GM12878 (cell line): ENCODE measurements around the gene CCDC97. TPM values are rescaled to one million over a fixed set of nuclear protein-coding genes. Genes with fewer than 3 reads are reported as not detected.
A peak's percentile ranks its signal among the peaks of the same experiment; 100 is the strongest.

Experiments used
- HDGF ChIP-seq: fragments of 450-650 bp; IDR thresholded peaks from 2 replicates; pipeline ENCODE4 v1.6.1; 2016; ENCODE audit warnings: antibody characterized with exemption
- NRF1 ChIP-seq: conservative IDR thresholded peaks from 2 replicates; pipeline ENCODE4 v1.6.1; 2011; ENCODE audit warnings: mild to moderate bottlenecking, low read depth, low read length, improper control_type of control experiment
- POLR2AphosphoS5 ChIP-seq: IDR thresholded peaks from 2 replicates; pipeline ENCODE4 v1.6.1; 2011; ENCODE audit warnings: mild to moderate bottlenecking, low read length, inconsistent platforms
- TAF1 ChIP-seq: IDR thresholded peaks from 2 replicates; pipeline ENCODE4 v1.6.1; 2011; ENCODE audit warnings: mild to moderate bottlenecking, low read depth, low read length, borderline replicate concordance
- ZNF207 ChIP-seq: fragments of 450-650 bp; IDR thresholded peaks from 2 replicates; pipeline ENCODE4 v1.6.1; 2014; ENCODE audit warnings: antibody characterized with exemption, mild to moderate bottlenecking, borderline replicate concordance
- ZNF622 ChIP-seq: fragments of 450-650 bp; IDR thresholded peaks from 2 replicates; pipeline ENCODE4 v1.6.1; 2017; ENCODE audit warnings: mild to moderate bottlenecking, inconsistent platforms
- polyA plus RNA-seq, 11 experiments: library from polyadenylated mRNA; depleted of rRNA in 4 of 11; unstranded in 6 of 11; stranded (reverse) in 5 of 11; fragments of >200 nt; fragmentation: Nextera tagmentation in 4 of 11; fragmentation: Illumina TruSeq in 1 of 11; extraction: Ambion mirVana in 4 of 11; extraction: Trizol in 1 of 11; gene quantifications; 1 replicate in 1 of 11; 2 replicates in 10 of 11; pipeline versions ENCODE4 v1.2.1 to v1.2.3, GENCODE V29; 2011 to 2016; ENCODE audit warnings: inconsistent platforms in 2 of 11, missing spikeins in 2 of 11, low read depth in 1 of 11
- total RNA-seq, 4 experiments: library from RNA; depleted of rRNA in 3 of 4; stranded (reverse); fragments of >200 nt in 3 of 4; fragmentation: Illumina TruSeq in 1 of 4; extraction: Trizol in 1 of 4; gene quantifications; 2 replicates each; pipeline versions ENCODE4 v1.2.1 to v1.2.3, GENCODE V29; 2013 to 2021
- TF ChIP-seq, protein P1 (sequence below): IDR thresholded peaks from 2 replicates; pipeline ENCODE4 v1.6.1; 2011; ENCODE audit warnings: mild to moderate bottlenecking, low read depth, low read length, moderate library complexity; ENCODE audit not compliant: insufficient replicate concordance
- TF ChIP-seq, protein P2 (sequence below): fragments of 450-650 bp; IDR thresholded peaks from 2 replicates; pipeline ENCODE4 v1.6.1; 2017; ENCODE audit warnings: mild to moderate bottlenecking, moderate library complexity
- TF ChIP-seq, protein P3 (sequence below): fragments of 450-650 bp; IDR thresholded peaks from 2 replicates; pipeline ENCODE4 v1.6.1; 2016; ENCODE audit warnings: mild to moderate bottlenecking, moderate library complexity, borderline replicate concordance

Gene CCDC97
- total and polyA plus RNA-seq, 10 of the 15 experiments (the other 5 are each of a cell fraction or from before 2014, with no cell fraction given) = 1.8 to 34.1 (median 18.8) TPM

DNA sequence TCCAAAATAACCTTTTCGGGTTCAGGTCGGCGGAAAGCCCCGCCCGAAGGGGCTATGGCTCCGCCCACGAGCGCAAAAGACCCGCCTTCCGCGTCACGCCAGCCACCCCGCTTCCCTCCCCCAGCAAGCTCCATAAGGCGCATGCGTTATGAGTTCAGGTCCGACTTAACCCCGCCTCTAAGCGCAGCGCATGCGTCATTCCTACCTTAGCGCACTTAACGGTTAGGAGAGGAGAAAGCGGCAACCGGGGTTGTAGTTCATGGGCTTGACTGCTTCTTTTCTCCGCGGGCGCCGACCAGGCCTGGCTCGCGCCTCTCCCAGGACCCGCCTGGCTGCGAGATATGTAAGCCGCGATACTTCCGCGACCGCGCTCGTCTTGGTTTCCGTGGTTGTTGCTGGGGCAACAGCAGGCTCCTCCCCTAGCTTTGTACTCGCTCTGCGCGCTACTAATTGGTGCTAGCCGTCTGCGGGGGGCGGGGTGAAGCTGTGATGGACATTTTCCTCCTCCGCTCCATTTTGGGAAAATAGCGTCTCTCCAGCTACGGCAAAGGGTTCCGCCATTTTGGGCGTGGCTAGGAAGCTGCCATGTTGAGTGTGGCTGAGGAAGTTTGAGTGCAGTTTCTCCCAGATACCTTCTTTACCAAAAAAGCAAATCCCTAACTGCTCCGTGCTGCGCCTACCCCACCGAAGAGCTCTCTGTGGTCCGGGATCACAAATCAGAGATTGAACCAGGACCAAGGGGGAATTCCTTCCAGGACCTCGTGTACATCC, 54.0 kb downstream of the CCDC97 start, which contains the start of gene B9D2 (continued):
- TF ChIP-seq, protein P1, sequence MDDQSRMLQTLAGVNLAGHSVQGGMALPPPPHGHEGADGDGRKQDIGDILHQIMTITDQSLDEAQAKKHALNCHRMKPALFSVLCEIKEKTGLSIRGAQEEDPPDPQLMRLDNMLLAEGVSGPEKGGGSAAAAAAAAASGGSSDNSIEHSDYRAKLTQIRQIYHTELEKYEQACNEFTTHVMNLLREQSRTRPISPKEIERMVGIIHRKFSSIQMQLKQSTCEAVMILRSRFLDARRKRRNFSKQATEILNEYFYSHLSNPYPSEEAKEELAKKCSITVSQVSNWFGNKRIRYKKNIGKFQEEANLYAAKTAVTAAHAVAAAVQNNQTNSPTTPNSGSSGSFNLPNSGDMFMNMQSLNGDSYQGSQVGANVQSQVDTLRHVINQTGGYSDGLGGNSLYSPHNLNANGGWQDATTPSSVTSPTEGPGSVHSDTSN = peak; percentile 89
- TF ChIP-seq ZNF622 = no peak
- TF ChIP-seq TAF1 = peak; percentile 20
- TF ChIP-seq, protein P2, sequence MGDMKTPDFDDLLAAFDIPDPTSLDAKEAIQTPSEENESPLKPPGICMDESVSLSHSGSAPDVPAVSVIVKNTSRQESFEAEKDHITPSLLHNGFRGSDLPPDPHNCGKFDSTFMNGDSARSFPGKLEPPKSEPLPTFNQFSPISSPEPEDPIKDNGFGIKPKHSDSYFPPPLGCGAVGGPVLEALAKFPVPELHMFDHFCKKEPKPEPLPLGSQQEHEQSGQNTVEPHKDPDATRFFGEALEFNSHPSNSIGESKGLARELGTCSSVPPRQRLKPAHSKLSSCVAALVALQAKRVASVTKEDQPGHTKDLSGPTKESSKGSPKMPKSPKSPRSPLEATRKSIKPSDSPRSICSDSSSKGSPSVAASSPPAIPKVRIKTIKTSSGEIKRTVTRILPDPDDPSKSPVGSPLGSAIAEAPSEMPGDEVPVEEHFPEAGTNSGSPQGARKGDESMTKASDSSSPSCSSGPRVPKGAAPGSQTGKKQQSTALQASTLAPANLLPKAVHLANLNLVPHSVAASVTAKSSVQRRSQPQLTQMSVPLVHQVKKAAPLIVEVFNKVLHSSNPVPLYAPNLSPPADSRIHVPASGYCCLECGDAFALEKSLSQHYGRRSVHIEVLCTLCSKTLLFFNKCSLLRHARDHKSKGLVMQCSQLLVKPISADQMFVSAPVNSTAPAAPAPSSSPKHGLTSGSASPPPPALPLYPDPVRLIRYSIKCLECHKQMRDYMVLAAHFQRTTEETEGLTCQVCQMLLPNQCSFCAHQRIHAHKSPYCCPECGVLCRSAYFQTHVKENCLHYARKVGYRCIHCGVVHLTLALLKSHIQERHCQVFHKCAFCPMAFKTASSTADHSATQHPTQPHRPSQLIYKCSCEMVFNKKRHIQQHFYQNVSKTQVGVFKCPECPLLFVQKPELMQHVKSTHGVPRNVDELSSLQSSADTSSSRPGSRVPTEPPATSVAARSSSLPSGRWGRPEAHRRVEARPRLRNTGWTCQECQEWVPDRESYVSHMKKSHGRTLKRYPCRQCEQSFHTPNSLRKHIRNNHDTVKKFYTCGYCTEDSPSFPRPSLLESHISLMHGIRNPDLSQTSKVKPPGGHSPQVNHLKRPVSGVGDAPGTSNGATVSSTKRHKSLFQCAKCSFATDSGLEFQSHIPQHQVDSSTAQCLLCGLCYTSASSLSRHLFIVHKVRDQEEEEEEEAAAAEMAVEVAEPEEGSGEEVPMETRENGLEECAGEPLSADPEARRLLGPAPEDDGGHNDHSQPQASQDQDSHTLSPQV = peak; percentile 100
- peak; percentile 87 for TF ChIP-seq NRF1
- TF ChIP-seq ZNF207 = peak; percentile 21; the same call in 1 of the 2 replicates
- TF ChIP-seq, protein P3, sequence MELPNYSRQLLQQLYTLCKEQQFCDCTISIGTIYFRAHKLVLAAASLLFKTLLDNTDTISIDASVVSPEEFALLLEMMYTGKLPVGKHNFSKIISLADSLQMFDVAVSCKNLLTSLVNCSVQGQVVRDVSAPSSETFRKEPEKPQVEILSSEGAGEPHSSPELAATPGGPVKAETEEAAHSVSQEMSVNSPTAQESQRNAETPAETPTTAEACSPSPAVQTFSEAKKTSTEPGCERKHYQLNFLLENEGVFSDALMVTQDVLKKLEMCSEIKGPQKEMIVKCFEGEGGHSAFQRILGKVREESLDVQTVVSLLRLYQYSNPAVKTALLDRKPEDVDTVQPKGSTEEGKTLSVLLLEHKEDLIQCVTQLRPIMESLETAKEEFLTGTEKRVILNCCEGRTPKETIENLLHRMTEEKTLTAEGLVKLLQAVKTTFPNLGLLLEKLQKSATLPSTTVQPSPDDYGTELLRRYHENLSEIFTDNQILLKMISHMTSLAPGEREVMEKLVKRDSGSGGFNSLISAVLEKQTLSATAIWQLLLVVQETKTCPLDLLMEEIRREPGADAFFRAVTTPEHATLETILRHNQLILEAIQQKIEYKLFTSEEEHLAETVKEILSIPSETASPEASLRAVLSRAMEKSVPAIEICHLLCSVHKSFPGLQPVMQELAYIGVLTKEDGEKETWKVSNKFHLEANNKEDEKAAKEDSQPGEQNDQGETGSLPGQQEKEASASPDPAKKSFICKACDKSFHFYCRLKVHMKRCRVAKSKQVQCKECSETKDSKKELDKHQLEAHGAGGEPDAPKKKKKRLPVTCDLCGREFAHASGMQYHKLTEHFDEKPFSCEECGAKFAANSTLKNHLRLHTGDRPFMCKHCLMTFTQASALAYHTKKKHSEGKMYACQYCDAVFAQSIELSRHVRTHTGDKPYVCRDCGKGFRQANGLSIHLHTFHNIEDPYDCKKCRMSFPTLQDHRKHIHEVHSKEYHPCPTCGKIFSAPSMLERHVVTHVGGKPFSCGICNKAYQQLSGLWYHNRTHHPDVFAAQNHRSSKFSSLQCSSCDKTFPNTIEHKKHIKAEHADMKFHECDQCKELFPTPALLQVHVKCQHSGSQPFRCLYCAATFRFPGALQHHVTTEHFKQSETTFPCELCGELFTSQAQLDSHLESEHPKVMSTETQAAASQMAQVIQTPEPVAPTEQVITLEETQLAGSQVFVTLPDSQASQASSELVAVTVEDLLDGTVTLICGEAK = peak; percentile 62; the same call in 1 of the 2 replicates
- TF ChIP-seq POLR2AphosphoS5 = peak; percentile 93
- TF ChIP-seq HDGF = peak; percentile 54; the same call in 1 of the 2 replicates
- TF ChIP-seq, all 136 proteins: peak for 49
